Loucy (cell line): ENCODE measurements around the gene PPIL6.

Source experiments
- H2AFZ ChIP-seq: fragments of 200-600 bp; sonication (generic); 2 replicates; pipeline ENCODE4 v1.6.0; 2016; ENCODE audit warnings: antibody characterized with exemption, mild to moderate bottlenecking, low read length, moderate library complexity
- H3F3A ChIP-seq: fragments of 200-600 bp; 2 replicates; pipeline ENCODE4 v1.6.0; 2016; ENCODE audit warnings: antibody characterized with exemption, low read depth, mild to moderate bottlenecking
- H3K27me3 ChIP-seq: fragments of 200-600 bp; sonication (generic); 2 replicates; pipeline ENCODE4 v1.6.1; 2014; ENCODE audit warnings: low read length, mild to moderate bottlenecking; ENCODE audit not compliant: insufficient read depth, poor library complexity, severe bottlenecking
- H3K36me3 ChIP-seq: fragments of 200-600 bp; sonication (generic); 2 replicates; pipeline ENCODE4 v1.6.1; 2016; ENCODE audit warnings: low read length; ENCODE audit not compliant: insufficient read depth
- H3K4me1 ChIP-seq: fragments of 200-600 bp; sonication (generic); 2 replicates; pipeline ENCODE4 v1.5.1; 2014; ENCODE audit warnings: low read length, mild to moderate bottlenecking; ENCODE audit not compliant: insufficient read depth, poor library complexity, severe bottlenecking
- H3K4me2 ChIP-seq: fragments of 200-600 bp; sonication (generic); 2 replicates; pipeline ENCODE4 v1.6.0; 2014; ENCODE audit warnings: antibody characterized with exemption, low read length, low read depth, mild to moderate bottlenecking; ENCODE audit not compliant: poor library complexity, severe bottlenecking
- H3K4me3 ChIP-seq: fragments of 200-600 bp; sonication (generic); 2 replicates; pipeline ENCODE4 v1.5.1; 2014; ENCODE audit warnings: low read length, mild to moderate bottlenecking, mixed read lengths; ENCODE audit not compliant: poor library complexity, severe bottlenecking
- H3K79me2 ChIP-seq: fragments of 200-600 bp; sonication (generic); 2 replicates; pipeline ENCODE4 v1.6.1; 2014; ENCODE audit warnings: low read length; ENCODE audit not compliant: insufficient read depth
- H3K9ac ChIP-seq: fragments of 200-600 bp; sonication (generic); 2 replicates; pipeline ENCODE4 v1.6.0; 2014; ENCODE audit warnings: mild to moderate bottlenecking, low read depth, low read length, moderate library complexity; ENCODE audit not compliant: poor library complexity, severe bottlenecking
- H3K9me2 ChIP-seq: fragments of 200-600 bp; sonication (generic); replicated peaks from 2 replicates; pipeline ENCODE4 v1.6.1; 2016; ENCODE audit warnings: low read depth, low read length, mixed read lengths
- H3K9me3 ChIP-seq: fragments of 200-600 bp; sonication (generic); 2 replicates; pipeline ENCODE4 v1.6.1; 2014; ENCODE audit warnings: mild to moderate bottlenecking, antibody characterized with exemption, low read length, low read depth; ENCODE audit not compliant: insufficient read depth
- H4K20me1 ChIP-seq: fragments of 200-600 bp; sonication (generic); 2 replicates; pipeline ENCODE4 v1.6.0; 2014; ENCODE audit warnings: antibody characterized with exemption, low read length, mild to moderate bottlenecking; ENCODE audit not compliant: insufficient read depth, poor library complexity, severe bottlenecking
- EZH2phosphoT487 ChIP-seq: fragments of 200-600 bp; IDR thresholded peaks from 2 replicates; pipeline ENCODE4 v1.6.1; 2018; ENCODE audit warnings: antibody characterized with exemption, mild to moderate bottlenecking, moderate library complexity, borderline replicate concordance
- TF ChIP-seq, protein P1 (sequence below): fragments of 200-600 bp; sonication (generic); conservative IDR thresholded peaks from 2 replicates; pipeline ENCODE4 v1.5.1; 2014; ENCODE audit warnings: mild to moderate bottlenecking, antibody characterized with exemption, low read length

The PPIL6 gene

DNA sequence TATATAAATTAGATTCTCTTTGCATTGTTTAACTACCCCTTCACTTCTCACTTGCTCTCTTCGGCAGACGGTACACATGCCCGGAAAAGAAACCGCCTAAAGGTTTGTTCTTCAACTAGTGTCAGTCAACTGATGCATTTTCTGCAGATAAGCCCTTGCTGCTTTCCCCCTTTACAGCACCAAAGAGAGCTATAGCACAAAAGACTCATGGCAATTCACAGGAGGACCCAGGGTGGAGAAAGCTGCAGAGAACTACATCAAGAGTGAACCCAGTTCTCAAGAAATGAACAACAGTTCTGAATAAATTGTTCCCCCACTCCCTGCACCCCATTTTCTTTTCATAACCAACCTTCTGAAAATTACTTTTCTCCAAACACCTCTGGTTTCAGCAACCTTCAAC is 67.1 kb downstream of the PPIL6 start:
- Histone ChIP-seq H3K4me1 (peaks cover 56% of the 10 kb centered on the region), H3K9me3 (no peaks in the 10 kb centered on the region), H3K27me3 (no peaks in the 10 kb centered on the region), H2AFZ (no peak overlapping the region), H3K36me3 (peaks cover 95% of the 10 kb centered on the region), H3K79me2 (peaks cover 76% of the 10 kb centered on the region), H3K9me2 (no peaks in the 10 kb centered on the region), H3K4me2 (peak overlapping the region; percentile 37), H3K4me3 (peak overlapping the region; percentile 10), H4K20me1 (peaks cover 83% of the 10 kb centered on the region), H3F3A (0 out of 2 replicates have a peak, but pooled peaks cover 2% of the 10 kb centered on the region), H3K9ac (no peak overlapping the region)
- no peak for TF ChIP-seq EZH2phosphoT487
- TF ChIP-seq, protein P1, sequence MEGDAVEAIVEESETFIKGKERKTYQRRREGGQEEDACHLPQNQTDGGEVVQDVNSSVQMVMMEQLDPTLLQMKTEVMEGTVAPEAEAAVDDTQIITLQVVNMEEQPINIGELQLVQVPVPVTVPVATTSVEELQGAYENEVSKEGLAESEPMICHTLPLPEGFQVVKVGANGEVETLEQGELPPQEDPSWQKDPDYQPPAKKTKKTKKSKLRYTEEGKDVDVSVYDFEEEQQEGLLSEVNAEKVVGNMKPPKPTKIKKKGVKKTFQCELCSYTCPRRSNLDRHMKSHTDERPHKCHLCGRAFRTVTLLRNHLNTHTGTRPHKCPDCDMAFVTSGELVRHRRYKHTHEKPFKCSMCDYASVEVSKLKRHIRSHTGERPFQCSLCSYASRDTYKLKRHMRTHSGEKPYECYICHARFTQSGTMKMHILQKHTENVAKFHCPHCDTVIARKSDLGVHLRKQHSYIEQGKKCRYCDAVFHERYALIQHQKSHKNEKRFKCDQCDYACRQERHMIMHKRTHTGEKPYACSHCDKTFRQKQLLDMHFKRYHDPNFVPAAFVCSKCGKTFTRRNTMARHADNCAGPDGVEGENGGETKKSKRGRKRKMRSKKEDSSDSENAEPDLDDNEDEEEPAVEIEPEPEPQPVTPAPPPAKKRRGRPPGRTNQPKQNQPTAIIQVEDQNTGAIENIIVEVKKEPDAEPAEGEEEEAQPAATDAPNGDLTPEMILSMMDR, result no peak

GRCh38 chr6:109372130-109372529 is 68.3 kb downstream of the PPIL6 start:
- H3K9me2 ChIP-seq, result no peaks in the 10 kb centered on the region

DNA sequence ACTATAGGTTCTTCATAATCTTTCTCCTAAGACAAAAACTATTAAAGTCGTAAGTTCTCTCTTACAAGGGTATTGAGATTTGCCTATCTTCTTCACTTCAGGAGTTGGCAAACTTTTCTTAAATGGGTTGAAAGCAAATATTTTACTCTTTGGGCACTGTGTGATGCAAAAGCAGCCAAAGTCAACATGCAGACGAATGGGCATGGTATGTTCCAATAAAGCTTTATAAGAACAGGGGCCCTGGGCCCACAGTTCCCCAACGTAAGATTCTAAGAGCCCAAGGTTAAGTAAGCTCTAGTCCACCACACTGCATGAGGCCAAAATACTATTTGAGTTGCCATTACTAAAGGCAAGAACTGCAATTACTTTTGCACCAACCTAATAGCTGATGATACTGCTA is 69.6 kb downstream of the PPIL6 start:
- Histone ChIP-seq H3K9me3 (no peaks in the 10 kb centered on the region), H3K4me3 (no peak overlapping the region), H3K79me2 (peaks cover 64% of the 10 kb centered on the region), H3F3A (0 out of 2 replicates have a peak, but pooled peaks cover 2% of the 10 kb centered on the region), H3K9me2 (no peaks in the 10 kb centered on the region), H4K20me1 (peaks cover 58% of the 10 kb centered on the region), H2AFZ (no peak overlapping the region), H3K36me3 (peaks cover 93% of the 10 kb centered on the region), H3K27me3 (no peaks in the 10 kb centered on the region), H3K9ac (no peak overlapping the region), H3K4me1 (peaks cover 33% of the 10 kb centered on the region), H3K4me2 (no peak overlapping the region)
- TF ChIP-seq EZH2phosphoT487, result no peak
- TF ChIP-seq, protein P1, result no peak

More at GRCh38 chr6:109372130-109372529, 68.3 kb downstream of the PPIL6 start:
- TF ChIP-seq, protein P1, result no peak
- no peak for TF ChIP-seq EZH2phosphoT487
- Histone ChIP-seq H3K9ac (no peak overlapping the region), H3K36me3 (peaks cover 93% of the 10 kb centered on the region), H3K4me3 (no peak overlapping the region), H3F3A (0 out of 2 replicates have a peak, but pooled peaks cover 2% of the 10 kb centered on the region), H3K79me2 (peaks cover 64% of the 10 kb centered on the region), H3K27me3 (no peaks in the 10 kb centered on the region), H4K20me1 (peaks cover 71% of the 10 kb centered on the region), H3K9me3 (no peaks in the 10 kb centered on the region), H2AFZ (no peak overlapping the region), H3K4me1 (peaks cover 44% of the 10 kb centered on the region), H3K4me2 (peak overlapping the region; percentile 38)
